Uterus (tissue), 2 donors: ENCODE results near the gene CEBPA.

ENCODE experiments used
- CTCF ChIP-seq, 4 experiments: fragments of 200-600 bp in 2 of 4; fragments of 450-650 bp in 2 of 4; sonication (generic) in 2 of 4; IDR thresholded peaks; one replicate each; pipeline ENCODE4 v1.5.1; 2016 to 2019; ENCODE audit warnings: antibody characterized with exemption in 4 of 4, mild to moderate bottlenecking in 2 of 4, moderate library complexity in 1 of 4
- POLR2A ChIP-seq, 2 donors: fragments of 450-650 bp; IDR thresholded peaks; one replicate each; pipeline ENCODE4 v1.6.1; 2016; ENCODE audit warnings: antibody characterized with exemption in 2 of 2, mild to moderate bottlenecking in 1 of 2, moderate library complexity in 1 of 2

- TF ChIP-seq CTCF (IDR thresholded peaks at IDR 0.05) (no peak), POLR2A (IDR thresholded peaks at IDR 0.05) (no peak)
These were observed 33.1 kb upstream of the CEBPA start for GRCh38 chr19:33335446-33335845.
